GM10248 (cell line): ENCODE data around the gene ABHD18.
"Not testable (repeated sequence)": the region's sequence is repeated elsewhere in the genome, so short reads cannot be mapped to it uniquely, and the experiment has no call there.

Source experiments
- CTCF ChIA-PET: fragments of 300-600 bp; sonication (Branson Sonifier 250); formaldehyde crosslinking; extraction: SDS; loops from one replicate; lab custom pipeline; 2021; ENCODE audit warnings: antibody characterized with exemption; lab: Yijun Ruan, JAX
- POLR2A ChIA-PET: fragments of 350-650 bp; sonication (Branson Sonifier 250); formaldehyde crosslinking; extraction: SDS; loops from one replicate; lab custom pipeline; 2020; ENCODE audit warnings: antibody characterized with exemption; lab: Yijun Ruan, JAX
- DNase-seq: peaks from one replicate; pipeline ENCODE4 v3.0.0; 2012; ENCODE audit errors: extremely low spot score
- CTCF ChIP-seq: IDR thresholded peaks from 2 replicates; pipeline ENCODE4 v1.5.1; 2012; ENCODE audit warnings: mild to moderate bottlenecking, low read depth; ENCODE audit errors: extremely low read depth, missing control alignments, control extremely low read depth

The ABHD18 gene

GRCh38 chr4:127967141-127967775 lies 2.1 kb downstream of the ABHD18 start:
- ChIA-PET CTCF (no interaction called here), POLR2A (no interaction called here)
- no peak for DNase-seq
- no peak for TF ChIP-seq CTCF

- TF ChIP-seq CTCF: no peak
- CTCF ChIA-PET: interaction anchor here (1.1 to 1.6 kb wide), 3 partner anchors 10 to 61 kb away, joined by 3 to 4 read pairs (median 3); no protein-coding TSS in a partner anchor
- POLR2A ChIA-PET: no interaction called here
- no peak for DNase-seq
Observed at GRCh38 chr4:127968586-127968985, 3.4 kb downstream of the ABHD18 start.

- CTCF ChIA-PET, DNase-seq, POLR2A ChIA-PET: not testable (repeated sequence)
Observed at GRCh38 chr4:127970925-127971324, 5.7 kb downstream of the ABHD18 start.

- TF ChIP-seq CTCF: no peak
- ChIA-PET POLR2A (no interaction called here), CTCF (interaction anchor here (0.6 kb wide), 1 partner anchor 31 kb away, joined by 3 read pairs; no protein-coding TSS in a partner anchor)
- DNase-seq: no peak
Observed at GRCh38 chr4:127975121-127975770, 10.0 kb downstream of the ABHD18 start.

GRCh38 chr4:127978930-127979329 lies 13.7 kb downstream of the ABHD18 start:
- ChIA-PET POLR2A (no interaction called here), CTCF (interaction anchor here (2.5 kb wide), 1 partner anchor 19 kb away, joined by 5 read pairs; no protein-coding TSS in a partner anchor)
- TF ChIP-seq CTCF: no peak
- no peak for DNase-seq

- POLR2A ChIA-PET: no interaction called here
- CTCF ChIA-PET: interaction anchor here (1.5 kb wide), 1 partner anchor 16 kb away, joined by 3 read pairs; no protein-coding TSS in a partner anchor
Observed at GRCh38 chr4:127982445-127982844, 17.2 kb downstream of the ABHD18 start.

More at GRCh38 chr4:127982445-127982844, 17.2 kb downstream of the ABHD18 start:
- no peak for DNase-seq
- no peak for TF ChIP-seq CTCF
